A549 treated with AZD2906 at 1 μM for 4 hours (cell line): ENCODE measurements around the gene RIBC2. TPM values are rescaled to one million over a fixed set of nuclear protein-coding genes. Genes with fewer than 3 reads are reported as not detected.

Experiments
- total RNA-seq: library from RNA; stranded (reverse); fragments of 200-300 nt; extraction: Qiagen RNA extraction; gene quantifications from 5 replicates; pipeline ENCODE4 v1.2.3, GENCODE V29; 2022

Gene RIBC2
- 1.8 to 2.4 TPM (median 2.2 TPM) in 5 replicates for total RNA-seq

GRCh38 chr22:45413368-45414211 lies at the start of gene RIBC2, which contains the start of gene SMC1B:
Gene RIBC2 (plus strand): TSS chr22:45413693. CDS start chr22:45413887, 194 bp downstream.
Gene SMC1B (minus strand): TSS chr22:45413599. CDS start chr22:45413567, 32 bp downstream.

Other genes with a start within 250 kb of the RIBC2 start
- gene NUP50, start 249.8 kb upstream of the RIBC2 start, total RNA-seq, result 25.2 to 30.1 TPM (median 28.1 TPM) in 5 replicates
- 63.4 to 77.7 TPM (median 73.5 TPM) in 5 replicates for gene KIAA0930, start 172.8 kb upstream of the RIBC2 start, total RNA-seq
- not detected in 5 replicates for gene UPK3A, start 128.7 kb upstream of the RIBC2 start, total RNA-seq
- 9.2 to 12.9 TPM (median 10.5 TPM) in 5 replicates for gene FAM118A, start 103.8 kb upstream of the RIBC2 start, total RNA-seq
- gene SMC1B, start 94 bp upstream of the RIBC2 start, total RNA-seq, result 0.03 to 0.05 TPM in 2 of 5 replicates, not detected in the others
- 45.8 to 61.8 TPM (median 58.3 TPM) in 5 replicates for gene FBLN1, start 89.2 kb downstream of the RIBC2 start, total RNA-seq